Esophagus muscularis mucosa (tissue), 3 donors: Measurements from ENCODE around the gene ZNF234.

Experiments
- POLR2A ChIP-seq: fragments of 450-650 bp; IDR thresholded peaks from one replicate; pipeline ENCODE4 v1.6.1; 2017; ENCODE audit warnings: antibody characterized with exemption, moderate library complexity, mild to moderate bottlenecking, low read depth
- TF ChIP-seq, protein P1 (sequence below), 3 experiments: fragments of 200-600 bp in 2 of 3; fragments of 450-650 bp in 1 of 3; sonication (generic) in 2 of 3; IDR thresholded peaks; one replicate each; pipeline ENCODE4 v1.5.1; 2017 to 2019; ENCODE audit warnings: antibody characterized with exemption in 3 of 3, mild to moderate bottlenecking in 2 of 3, moderate library complexity in 1 of 3

- TF ChIP-seq, protein P1, sequence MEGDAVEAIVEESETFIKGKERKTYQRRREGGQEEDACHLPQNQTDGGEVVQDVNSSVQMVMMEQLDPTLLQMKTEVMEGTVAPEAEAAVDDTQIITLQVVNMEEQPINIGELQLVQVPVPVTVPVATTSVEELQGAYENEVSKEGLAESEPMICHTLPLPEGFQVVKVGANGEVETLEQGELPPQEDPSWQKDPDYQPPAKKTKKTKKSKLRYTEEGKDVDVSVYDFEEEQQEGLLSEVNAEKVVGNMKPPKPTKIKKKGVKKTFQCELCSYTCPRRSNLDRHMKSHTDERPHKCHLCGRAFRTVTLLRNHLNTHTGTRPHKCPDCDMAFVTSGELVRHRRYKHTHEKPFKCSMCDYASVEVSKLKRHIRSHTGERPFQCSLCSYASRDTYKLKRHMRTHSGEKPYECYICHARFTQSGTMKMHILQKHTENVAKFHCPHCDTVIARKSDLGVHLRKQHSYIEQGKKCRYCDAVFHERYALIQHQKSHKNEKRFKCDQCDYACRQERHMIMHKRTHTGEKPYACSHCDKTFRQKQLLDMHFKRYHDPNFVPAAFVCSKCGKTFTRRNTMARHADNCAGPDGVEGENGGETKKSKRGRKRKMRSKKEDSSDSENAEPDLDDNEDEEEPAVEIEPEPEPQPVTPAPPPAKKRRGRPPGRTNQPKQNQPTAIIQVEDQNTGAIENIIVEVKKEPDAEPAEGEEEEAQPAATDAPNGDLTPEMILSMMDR (IDR thresholded peaks at IDR 0.05): no peak
- no peak for TF ChIP-seq POLR2A
These were observed 63.4 kb downstream of the ZNF234 start for GRCh38 chr19:44204772-44205171.
